Right forelimb (tissue), 1 donor: ENCODE results near the gene APOBEC2.
"Not testable (repeated sequence)": the region's sequence is repeated elsewhere in the genome, so short reads cannot be mapped to it uniquely, and the experiment has no call there.

ENCODE experiments used
- DNase-seq: peaks from one replicate; pipeline ENCODE4 v3.0.0-alpha.2; 2018

The APOBEC2 gene

GRCh38 chr6:41053041-41053440 lies at the start of gene APOBEC2:
APOBEC2 (plus strand) TSS chr6:41053202; CDS start chr6:41053348, 146 bp downstream.
- peak; percentile 53 for DNase-seq

- not testable (repeated sequence) for DNase-seq
Observed at GRCh38 chr6:41006217-41006616, 46.8 kb upstream of the APOBEC2 start.

- DNase-seq = not testable (repeated sequence)
Observed at GRCh38 chr6:41006980-41007379, 46.0 kb upstream of the APOBEC2 start.

- no peak for DNase-seq
Observed at GRCh38 chr6:41008011-41008410, 45.0 kb upstream of the APOBEC2 start.

GRCh38 chr6:41009669-41010068 lies 43.3 kb upstream of the APOBEC2 start:
- no peak for DNase-seq

GRCh38 chr6:41011673-41012072 lies 41.3 kb upstream of the APOBEC2 start:
- DNase-seq = no peak

GRCh38 chr6:41013466-41014153 lies 39.4 kb upstream of the APOBEC2 start:
- DNase-seq = no peak

- DNase-seq = no peak
Observed at GRCh38 chr6:41014780-41015179, 38.2 kb upstream of the APOBEC2 start.

GRCh38 chr6:41015860-41016259 lies 37.1 kb upstream of the APOBEC2 start:
- not testable (repeated sequence) for DNase-seq

- DNase-seq = no peak
Observed at GRCh38 chr6:41017663-41018062, 35.3 kb upstream of the APOBEC2 start.

GRCh38 chr6:41021832-41022231 lies 31.2 kb upstream of the APOBEC2 start:
- no peak for DNase-seq

GRCh38 chr6:41022294-41022693 lies 30.7 kb upstream of the APOBEC2 start:
- DNase-seq = no peak

GRCh38 chr6:41023114-41023513 lies 29.9 kb upstream of the APOBEC2 start:
- DNase-seq = no peak

- DNase-seq = no peak
Observed at GRCh38 chr6:41025966-41026530, 27.0 kb upstream of the APOBEC2 start.

- DNase-seq = no peak
Observed at GRCh38 chr6:41027241-41027640, 25.8 kb upstream of the APOBEC2 start.

- DNase-seq = peak; percentile 91
Observed at GRCh38 chr6:41027799-41028560, 25.0 kb upstream of the APOBEC2 start.

- DNase-seq = no peak
Observed at GRCh38 chr6:41028561-41029412, 24.2 kb upstream of the APOBEC2 start.

GRCh38 chr6:41032830-41033229 lies 20.2 kb upstream of the APOBEC2 start:
- no peak for DNase-seq

- no peak for DNase-seq
Observed at GRCh38 chr6:41033776-41034175, 19.2 kb upstream of the APOBEC2 start.

- no peak for DNase-seq
Observed at GRCh38 chr6:41036186-41036585, 16.8 kb upstream of the APOBEC2 start.

- no peak for DNase-seq
Observed at GRCh38 chr6:41036601-41037000, 16.4 kb upstream of the APOBEC2 start.

GRCh38 chr6:41037107-41037900 lies 15.7 kb upstream of the APOBEC2 start:
- no peak for DNase-seq
